Fibroblast of skin of right quadriceps (primary cell): Measurements from ENCODE around the gene TSPAN11.

Experiments
- DNase-seq: peaks from one replicate; pipeline ENCODE4 v3.0.0-alpha.2; 2013

TSPAN11 gene

DNA sequence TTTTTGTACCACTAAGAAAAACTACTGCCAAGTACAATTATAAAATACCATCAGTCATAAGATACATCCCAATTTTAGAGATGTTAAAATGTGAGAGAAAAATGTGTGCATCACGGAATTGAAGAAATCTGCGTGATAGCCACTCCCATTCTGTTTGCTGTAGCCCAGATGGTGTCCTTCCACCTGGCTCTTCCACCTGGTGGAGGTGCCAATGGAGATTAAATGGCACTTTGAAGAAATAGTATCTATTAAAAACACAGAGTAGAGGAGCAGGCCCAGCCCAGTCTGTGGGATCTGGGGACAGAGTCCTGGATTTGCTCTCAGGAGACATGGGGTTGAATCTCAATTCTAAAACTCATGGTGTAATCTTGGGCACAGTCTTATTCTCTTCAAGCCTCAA is 35.5 kb downstream of the TSPAN11 start:
- DNase-seq, result no peak

DNA sequence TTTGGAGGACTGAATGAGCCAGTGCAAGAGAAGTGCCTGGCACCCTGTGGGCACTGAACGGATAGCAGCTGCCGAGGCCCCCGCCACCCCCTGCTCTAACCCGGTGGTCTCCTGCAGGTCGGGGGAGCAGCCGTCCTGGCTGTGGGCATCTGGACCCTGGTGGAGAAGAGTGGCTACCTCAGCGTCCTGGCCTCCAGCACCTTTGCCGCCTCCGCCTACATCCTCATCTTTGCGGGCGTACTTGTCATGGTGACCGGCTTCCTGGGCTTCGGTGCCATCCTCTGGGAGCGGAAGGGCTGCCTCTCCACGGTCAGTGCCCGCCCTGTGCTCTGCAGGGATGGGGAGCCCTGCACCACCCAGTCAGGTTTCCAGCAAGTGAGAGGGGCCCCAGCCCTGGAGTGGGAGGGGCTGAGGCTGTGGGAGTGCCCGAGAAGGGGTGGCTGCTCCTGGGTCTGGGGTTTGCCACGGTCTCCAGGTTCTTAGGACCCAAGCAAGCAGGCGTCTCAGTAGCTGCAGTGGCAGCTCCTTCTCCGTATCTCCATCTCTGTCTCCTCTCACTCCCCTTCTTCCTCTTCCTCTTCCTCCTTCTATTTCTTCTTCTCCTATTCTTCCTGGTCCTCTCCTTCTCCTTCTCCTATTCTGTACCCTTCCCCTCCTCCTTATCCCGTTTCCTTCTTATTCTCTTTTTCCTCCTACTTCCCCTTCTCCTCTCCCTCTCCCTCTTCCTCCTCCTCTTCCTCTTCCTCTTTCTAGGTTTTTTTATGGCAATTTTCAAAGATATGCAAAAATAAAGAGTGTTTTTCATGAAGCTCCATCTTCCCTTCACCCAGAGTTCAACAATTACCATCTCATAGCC is 37.4 kb downstream of the TSPAN11 start:
- no peak for DNase-seq

DNA sequence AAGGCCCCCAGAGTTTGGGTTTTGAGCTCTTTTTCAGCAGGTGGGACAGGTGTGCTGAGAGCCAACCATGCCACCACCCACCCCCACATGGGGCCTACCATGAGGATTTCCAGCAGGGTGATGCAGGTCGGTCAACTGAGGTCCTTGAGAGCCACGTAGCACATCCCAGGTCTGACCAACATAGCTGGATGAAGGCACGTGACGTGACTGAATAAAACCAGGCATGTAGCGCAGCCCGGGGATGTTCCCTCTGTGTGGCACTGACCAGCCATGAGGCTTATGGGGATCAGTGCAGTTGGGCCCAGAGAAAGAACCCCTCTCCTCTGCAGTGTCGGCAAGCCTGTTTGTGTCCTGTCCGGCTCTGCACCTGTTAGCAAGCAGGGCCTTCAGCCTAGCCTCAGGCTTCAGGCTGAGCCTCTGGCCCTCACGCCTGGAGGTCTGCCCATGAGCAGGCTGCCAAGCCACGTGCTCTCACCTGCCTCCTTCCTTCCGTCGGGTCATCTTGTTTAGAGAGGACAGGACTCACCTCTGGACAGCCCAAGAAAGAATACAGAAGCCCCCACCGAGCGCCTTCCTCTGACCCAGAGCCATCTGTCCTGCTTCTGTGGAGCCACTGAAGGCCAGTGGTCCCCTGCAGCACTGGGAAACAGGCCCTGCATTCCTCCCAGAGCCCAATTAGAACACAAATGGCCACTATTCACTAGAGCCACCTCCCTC is 38.5 kb downstream of the TSPAN11 start:
- DNase-seq, result no peak

DNA sequence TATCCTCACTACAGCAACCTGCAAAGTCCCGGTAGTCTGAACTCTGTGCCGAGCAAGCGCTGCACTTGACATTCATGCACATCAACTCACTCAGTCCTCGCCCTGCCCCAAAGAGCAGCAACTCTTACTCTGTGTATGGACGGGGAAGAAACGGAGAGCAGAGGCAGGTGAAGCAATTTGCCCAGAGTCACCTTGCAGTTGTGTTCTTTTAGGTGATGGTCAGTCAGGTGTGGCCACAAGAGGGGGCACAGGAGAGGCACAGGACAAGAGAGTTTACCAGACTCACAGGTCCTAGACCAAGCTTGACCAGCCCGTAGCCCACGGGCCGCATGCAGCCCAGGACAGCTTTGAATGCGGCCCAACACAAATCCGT is 39.1 kb downstream of the TSPAN11 start:
- no peak for DNase-seq

DNA sequence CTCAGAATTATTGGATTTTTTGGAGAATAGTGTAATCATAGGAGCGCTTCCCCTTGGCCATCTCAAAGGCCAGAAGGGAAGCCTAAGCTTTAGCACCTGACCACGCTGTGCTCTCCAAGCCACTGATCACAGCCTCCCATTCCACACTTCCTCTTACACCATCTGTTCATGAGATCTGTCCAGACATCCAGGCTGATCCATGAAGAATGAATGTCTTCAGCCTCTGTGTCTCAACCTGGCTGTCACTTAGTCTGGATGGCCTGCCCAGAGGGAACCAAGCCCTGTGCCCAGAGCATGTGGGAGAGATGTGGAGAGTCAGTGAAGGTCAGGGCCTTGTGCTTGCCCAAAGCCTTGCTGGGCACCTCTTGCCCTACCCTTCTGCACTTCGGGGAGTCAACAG is 40.5 kb downstream of the TSPAN11 start:
- DNase-seq, result no peak

DNA sequence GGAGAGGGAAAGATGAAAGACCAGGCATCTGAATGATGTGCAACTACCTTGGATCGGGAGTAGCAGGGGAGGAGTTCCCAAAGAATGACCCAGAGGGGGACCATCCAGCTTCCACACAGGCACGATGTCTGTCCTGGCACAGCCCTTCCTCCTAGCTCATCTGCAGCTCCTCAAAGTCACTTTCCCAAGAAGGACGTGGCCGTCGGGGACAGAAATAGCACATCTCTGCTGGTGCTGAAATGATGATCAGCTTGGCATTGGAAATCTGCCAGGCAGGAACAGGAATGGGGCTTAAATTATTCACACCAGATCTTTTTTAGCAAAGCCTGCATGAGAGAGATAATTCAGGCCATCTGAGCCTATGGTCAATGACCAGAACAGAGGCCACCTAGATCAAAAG is 41.7 kb downstream of the TSPAN11 start:
- no peak for DNase-seq

DNA sequence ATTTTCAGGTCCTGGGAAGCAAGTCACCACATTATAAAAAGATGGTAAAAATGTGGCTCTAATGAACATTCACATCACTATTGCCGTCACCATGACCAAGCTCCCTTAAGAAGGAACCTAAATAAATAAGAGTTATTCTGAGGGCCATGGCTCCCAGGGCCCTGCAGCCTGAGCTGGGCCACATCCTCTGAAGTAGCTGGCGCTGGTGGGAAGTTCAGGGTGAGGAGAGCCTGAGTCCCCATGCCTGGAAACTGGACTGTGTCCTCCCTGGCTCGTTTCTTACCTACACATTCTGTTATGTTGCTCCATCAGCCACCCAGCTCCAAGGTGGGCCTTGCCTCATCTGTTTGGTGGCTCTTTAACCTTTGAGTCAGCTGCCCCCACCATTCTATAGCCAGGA is 42.5 kb downstream of the TSPAN11 start:
- no peak for DNase-seq

DNA sequence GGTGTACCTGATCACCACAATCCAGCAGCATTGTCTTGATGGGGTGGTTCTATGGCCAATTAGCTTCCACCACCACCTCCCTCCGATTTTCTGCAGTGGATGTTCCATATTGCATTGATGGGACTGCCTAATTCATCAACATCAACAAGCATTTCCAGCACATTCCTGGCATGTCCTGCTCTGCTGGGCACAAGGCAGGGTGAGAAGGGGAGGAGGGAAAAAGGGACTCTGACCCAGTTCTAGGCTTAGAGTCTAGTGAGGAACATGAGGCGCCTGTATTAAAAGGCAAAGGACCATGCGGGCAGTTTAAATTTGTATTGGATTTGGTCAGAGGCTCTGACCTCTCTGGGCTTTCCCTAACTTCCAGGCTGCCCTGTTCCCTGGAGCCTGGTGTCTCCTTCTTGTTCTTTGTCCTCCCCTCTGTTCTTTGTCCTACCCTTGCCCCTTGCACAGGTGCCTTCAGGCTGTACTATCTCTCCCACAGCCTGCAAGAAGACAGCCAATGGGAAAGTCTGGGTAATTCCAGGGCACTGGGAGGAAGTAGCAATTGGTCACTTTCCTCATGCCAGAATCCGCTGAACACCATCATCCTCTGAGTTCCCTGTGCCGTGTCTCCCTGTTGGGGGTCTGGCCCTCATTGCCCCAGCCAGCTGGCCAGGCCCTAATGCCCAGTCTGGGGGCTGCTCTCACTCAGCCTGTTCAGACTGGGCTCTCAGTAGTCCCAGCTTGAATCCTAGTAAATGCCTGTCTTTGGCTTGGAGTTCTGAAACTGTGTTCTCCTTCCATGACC is 43.3 kb downstream of the TSPAN11 start:
- no peak for DNase-seq

DNA sequence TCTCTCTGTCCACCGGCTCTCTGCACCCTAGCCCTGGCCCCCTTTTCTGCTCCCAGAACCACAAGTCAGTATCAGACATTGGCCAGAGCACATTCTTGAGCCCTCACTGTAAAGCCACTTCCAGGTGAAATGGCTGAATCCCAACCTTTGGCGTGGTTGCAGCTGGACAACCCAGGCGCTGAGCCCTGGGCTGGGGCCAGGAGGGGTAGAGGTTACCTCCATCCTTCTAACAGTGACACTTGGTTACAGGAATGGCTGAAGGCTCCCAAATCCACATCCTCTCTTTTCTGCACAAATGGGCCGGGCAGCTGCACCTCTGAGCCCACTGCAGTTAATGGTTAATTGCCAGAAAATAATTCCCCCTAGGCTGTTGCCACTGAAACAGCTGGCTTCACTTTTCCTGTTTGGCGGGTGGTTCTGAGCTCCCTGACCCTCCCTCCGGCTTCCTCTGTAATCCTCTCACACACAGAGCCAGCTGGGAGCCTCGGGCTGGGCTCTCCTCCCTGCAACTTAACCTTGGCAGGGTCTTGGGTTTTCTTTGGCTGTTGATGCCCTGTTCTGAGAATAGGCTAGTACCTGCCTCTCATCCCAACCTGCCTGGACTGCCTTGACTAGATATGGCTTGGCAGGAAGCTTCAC is 44.1 kb downstream of the TSPAN11 start:
- DNase-seq, result no peak

DNA sequence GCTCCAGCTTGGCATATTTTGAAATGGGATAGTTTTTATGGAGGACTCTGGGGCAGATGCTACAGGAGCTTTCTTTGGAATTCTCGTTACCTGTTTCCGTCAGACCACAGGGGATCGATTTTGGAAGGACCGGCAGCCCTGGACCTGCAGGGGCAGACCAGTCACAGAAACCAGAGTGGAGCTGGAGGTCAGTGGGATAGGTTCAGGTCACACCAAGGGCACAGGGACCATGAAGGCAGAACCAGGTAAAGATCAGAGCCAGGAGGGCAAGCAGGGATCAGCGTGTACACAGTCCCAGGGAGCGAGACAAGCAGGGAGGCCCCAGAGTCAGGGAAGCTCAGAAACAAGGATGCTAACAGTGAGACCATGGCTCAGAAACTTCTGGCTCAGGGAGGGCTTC is 45.5 kb downstream of the TSPAN11 start:
- no peak for DNase-seq

DNA sequence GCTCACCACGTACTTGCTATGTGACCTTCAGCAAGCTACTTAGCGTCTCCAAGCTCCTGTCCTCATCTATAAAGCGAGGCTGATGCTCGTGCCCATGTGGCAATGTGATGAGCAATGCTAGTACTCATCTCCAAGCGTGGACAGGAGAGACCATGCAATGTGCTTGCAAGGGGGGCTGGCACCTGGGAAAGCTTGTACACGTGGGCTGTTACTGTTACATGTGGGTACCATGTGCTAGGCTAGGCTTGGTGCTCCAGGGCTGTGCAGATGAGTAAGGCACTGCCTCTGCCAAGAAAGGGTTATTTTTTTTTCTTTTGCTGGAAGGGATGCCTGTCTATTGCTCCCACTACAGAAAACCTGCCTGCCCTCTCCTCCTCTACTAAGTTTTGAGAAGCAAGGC is 46.6 kb downstream of the TSPAN11 start:
- peak; percentile 23 for DNase-seq

DNA sequence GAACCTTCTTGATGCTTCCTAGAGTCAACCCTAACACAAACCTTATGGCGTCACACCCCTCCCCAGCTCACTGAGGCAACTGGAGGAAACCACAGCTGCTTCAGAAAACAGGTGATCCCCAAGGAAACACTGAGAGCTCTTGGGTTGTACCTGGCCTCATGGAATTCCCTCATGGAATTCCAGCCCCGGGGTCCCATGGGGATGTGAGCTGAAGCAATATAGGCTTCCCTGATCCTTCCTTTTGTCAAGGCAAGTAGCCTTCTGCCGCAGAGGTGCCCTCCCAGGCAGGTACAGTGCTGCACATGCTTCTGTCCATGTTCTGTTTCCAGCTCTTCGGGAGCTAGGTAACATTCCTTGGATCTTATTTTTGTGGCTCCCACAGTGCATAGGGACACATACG is 47.3 kb downstream of the TSPAN11 start:
- DNase-seq, result no peak

DNA sequence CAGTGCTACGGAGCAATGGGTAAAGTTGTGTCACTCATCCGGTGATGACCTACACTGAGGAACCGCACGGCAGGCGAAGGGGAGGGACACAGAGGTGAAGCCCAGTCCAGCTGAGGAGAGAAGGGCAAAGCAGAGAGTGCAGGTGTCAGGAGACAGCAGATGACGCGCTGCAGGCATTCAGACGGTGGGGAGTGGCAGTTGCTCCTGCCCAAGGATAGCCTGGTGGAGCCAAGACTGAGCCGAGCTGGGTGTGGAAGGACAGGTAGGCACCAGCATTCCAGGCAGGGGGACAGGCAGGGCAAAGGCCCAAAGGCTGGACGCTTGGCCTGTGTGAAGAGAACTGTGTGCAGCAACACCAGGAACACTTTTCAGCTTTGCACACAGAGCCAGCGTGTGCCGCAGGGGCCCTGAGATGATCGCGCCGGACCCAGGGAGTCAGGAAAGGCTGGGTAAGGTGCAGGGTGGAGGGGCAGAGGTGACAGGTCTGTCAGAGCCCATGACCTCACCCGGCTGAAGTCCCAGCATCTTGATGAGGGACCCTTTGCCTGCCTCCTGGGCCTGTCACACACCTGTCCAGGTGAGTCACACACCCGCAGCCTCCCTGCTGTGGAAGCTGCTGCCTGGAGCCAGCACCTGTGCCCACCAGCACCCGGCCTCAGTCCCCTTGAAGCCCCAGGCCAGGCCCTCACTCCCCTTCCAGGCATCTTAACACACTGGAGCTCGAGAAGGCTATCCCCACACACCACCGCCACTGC is 48.4 kb downstream of the TSPAN11 start:
- no peak for DNase-seq

DNA sequence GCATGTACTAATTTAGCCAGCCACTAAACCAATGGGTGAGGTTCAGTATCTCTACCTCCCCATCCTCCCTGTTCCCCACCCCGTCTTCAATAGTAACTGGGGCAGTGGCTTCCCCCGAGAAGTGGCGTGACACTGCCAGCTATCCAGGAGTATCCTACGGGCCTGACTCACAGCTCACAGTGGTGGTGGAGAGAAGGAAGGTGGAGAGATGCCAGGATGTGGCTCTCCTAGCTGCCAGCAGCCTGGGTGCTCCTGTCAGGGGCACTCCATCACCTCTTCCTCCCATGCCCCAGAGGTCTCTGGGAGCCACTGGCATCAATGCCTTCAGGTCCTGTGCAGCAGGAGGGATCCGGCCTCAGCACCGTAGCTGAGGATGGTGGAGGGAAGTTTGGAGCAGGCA is 49.0 kb downstream of the TSPAN11 start:
- no peak for DNase-seq

DNA sequence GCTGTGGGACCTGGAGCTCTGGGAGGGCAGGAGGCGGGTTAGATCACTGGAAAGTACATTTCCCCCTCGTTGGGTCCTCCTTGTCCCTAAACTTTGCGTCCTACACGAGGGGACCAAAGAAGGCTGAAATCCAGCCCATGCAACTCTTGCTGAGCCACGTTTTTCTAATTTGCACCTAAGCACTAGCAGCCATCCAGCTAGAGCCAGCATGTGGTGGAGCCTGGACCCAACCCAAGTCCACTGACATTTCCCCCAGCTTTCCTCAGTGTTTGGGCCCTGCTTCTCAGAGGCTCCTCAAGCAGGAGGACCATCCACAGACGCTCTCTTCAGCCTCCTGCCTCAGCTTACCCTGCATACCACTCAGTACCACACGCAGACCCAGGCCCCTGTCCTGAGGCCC is 49.7 kb downstream of the TSPAN11 start:
- DNase-seq, result peak; percentile 10

DNA sequence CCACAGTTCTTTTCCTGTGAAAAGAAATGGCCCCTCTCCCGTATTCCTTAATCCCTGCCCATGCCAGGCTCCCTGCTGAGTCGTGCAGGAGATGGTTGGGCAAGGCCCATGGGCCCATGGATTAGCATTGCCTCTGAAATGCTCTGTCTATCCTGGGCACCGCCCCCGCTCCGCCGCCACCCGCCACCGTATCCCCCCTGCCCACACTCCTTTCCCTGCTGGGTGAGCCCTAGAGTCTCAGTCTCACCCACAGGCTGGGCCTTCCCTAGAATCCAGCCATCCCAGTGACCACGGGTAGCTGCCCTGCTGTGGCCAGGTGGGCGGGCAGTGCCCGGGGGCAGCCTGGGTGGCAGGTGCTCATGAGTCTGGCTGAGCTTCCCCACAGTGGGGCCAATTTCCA is 50.6 kb downstream of the TSPAN11 start:
- DNase-seq, result no peak

DNA sequence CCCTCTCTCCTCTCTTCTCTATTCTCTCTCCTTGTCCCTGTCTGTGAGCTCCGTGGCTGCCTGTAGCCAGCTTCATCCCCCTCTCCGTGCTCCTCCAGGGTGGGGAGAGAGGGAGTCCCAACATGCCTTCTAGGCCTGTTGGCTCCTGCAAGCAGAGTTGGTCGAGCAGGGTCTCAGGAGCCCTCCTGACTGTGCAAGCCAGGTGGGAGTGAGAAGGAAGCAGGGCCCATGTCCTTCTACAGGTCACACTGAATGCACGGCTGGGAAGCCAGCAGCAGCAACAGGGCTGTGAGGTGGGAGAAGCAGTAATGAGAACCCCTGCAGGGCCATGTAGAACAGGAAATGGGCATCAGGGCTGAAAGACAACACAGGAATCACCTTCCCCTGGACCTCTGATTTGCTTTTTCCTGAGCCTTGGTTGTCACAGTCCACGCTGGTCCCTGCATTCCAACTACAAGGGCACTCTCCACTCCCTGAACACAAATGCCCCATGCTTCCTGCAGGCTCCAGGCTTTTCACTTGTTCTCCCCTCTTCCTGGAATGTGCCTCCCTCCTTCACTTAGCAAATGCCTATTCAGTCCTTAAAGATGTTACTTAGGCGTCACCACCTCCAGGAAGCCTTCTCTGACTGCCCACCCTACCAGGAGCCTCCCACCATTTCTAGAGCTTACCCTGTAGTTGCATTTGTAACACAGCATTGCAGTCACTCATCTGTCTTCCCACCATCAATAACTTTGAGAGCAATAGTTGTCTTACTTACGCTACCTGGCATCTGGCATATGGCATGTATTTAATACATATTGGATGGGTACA is 51.2 kb downstream of the TSPAN11 start:
- no peak for DNase-seq

DNA sequence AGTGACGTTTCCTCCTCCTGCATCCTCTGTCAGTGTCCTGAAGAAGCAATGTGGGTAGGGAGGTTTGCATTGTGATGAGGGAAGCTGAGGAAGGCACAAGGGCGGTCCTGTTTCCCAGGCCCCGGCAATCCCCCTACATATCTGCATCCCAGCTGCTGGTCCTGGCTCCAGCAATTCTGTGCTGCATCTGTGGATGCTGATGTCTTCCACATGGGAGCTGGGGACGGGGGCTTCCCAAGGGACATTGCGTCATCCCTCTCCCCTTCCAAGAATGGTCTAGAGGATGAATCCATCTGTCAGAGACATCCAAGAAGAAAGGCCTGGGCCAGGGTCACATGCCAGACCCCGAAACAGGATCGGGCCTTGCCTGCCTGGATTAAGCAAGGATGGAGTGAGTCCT is 52.1 kb downstream of the TSPAN11 start:
- DNase-seq, result peak; percentile 44

DNA sequence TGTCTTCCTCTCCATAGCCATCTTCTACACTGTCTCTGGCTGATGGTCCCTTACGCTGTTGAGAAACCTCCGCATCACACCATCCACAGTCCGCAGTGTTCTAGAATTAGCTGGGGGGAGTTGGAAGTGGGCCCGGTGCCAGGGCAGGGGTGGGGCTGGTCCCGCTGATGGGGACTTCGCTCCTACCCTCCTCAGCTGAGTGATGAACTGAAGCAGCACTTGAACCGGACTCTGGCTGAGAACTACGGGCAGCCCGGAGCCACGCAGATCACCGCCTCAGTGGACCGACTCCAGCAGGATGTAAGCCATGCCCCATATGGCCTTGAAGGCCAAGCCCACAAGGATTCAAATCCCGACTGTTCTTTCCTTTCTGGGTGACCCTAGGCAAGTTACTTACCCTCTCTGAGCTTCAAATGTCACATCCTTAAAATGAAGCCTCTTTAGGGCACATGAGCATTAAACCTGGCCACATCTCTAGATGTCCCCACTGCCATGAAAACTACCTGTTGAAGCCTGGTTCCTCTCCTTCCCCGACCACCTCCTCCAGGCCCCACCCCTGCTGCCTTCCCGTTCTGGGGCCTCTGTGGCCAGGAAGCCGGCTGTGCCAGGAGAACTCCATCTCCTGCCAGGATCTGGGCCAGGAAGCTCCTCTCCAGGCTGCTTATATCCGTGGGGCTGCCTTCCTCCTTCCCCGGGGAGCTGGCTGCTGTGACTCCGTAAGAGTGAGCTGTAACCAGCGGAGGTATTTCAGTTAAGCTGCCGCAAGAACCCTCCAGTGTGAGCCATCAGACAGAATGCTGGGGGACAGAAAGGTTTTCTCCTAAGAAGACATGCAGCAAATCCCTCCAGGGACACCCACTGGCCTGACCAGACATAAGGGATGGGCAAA is 53.1 kb downstream of the TSPAN11 start:
- DNase-seq, result peak; percentile 50

DNA sequence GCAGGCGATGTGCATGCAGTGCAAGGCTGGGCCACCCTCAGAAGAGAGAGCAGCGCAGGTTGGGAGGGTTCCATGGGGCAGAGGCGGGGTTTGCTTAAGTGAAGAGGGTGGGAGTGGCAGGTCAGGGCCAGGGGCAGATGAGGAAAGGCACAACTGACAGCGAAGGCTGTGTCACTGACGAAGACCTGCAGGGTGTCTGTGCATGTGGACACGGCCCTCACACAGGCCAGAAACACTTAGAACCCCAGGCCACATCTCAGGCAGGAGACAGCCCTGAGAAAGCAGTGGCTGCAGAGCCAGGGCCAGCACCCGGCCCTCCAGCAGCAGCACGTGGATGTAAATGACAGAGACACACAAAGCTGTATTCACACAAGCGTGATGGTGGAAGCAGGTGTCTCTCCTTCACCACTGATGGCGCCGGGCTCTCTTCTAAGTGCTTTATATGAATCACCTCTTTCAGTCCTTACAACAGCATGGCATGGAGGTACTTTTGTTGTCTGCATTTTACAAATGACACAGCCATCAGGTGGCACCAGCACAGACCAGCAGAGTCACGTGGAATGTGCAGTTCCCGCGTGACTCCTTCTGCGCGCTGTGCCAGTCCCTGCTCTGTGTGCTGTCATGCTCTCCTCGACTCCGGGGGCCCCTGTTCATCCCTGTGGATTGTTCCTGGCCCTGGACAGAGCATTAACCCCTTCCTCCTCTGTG is 54.6 kb downstream of the TSPAN11 start:
- DNase-seq, result no peak
